ENCODE data around the gene ARL3.

GRCh38 chr10:102644066-102644645 lies 70.0 kb downstream of the ARL3 start, which contains the start of gene TRIM8:
- TF ChIP-seq, protein P1, sequence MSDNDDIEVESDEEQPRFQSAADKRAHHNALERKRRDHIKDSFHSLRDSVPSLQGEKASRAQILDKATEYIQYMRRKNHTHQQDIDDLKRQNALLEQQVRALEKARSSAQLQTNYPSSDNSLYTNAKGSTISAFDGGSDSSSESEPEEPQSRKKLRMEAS (IDR thresholded peaks at IDR 0.05) = no peak
- TF ChIP-seq CEBPB (IDR thresholded peaks at IDR 0.05; ENCODE audit: low read depth) (no peak), CTCF (IDR thresholded peaks at IDR 0.05 in 2 of 3, conservative IDR thresholded peaks at IDR 0.05 in 1 of 3; ENCODE audit: borderline replicate concordance in 1 of 3, insufficient read depth in 1 of 3, low read depth in 2 of 3, low read length in 2 of 3) (no peak), POLR2AphosphoS5 (IDR thresholded peaks at IDR 0.05; ENCODE audit: low read depth, low read length) (no peak; the same call in 1 of the 2 replicates), YY1 (IDR thresholded peaks at IDR 0.05; ENCODE audit: extremely low read depth, insufficient replicate concordance, low read depth, low read length) (no peak), SP1 (IDR thresholded peaks at IDR 0.05; ENCODE audit: low read depth) (no peak), RAD21 (IDR thresholded peaks at IDR 0.05; ENCODE audit: low read depth) (no peak), REST (IDR thresholded peaks at IDR 0.05; ENCODE audit: low read depth) (no peak), EZH2 (IDR thresholded peaks at IDR 0.05) (no peak), SRF (IDR thresholded peaks at IDR 0.05; ENCODE audit: low read depth) (no peak), ZNF274 (IDR thresholded peaks at IDR 0.05; ENCODE audit: low read depth, low read length) (no peak)

Data from HCT116 (cell line).